Prostate gland (tissue), 2 donors: Measurements from ENCODE around the gene NHLRC2.

Experiments
- CTCF ChIP-seq, 4 experiments: fragments of 200-600 bp in 2 of 4; fragments of 450-650 bp in 2 of 4; sonication (generic) in 2 of 4; IDR thresholded peaks; 1 replicate in 3 of 4; 2 replicates in 1 of 4; pipeline ENCODE4 v1.5.1; 2016 to 2019; ENCODE audit warnings: antibody characterized with exemption in 4 of 4, mild to moderate bottlenecking in 2 of 4, moderate library complexity in 2 of 4
- POLR2A ChIP-seq: fragments of 450-650 bp; IDR thresholded peaks from one replicate; pipeline ENCODE4 v1.6.1; 2016; ENCODE audit warnings: antibody characterized with exemption, mild to moderate bottlenecking
- POLR2AphosphoS5 ChIP-seq: sonication (generic); formaldehyde crosslinking; IDR thresholded peaks from one replicate; pipeline ENCODE4 v1.6.1; 2017; ENCODE audit warnings: antibody characterized with exemption

- TF ChIP-seq CTCF (IDR thresholded peaks at IDR 0.05) (no peak), POLR2A (no peak), POLR2AphosphoS5 (no peak)
These were observed 34.5 kb upstream of the NHLRC2 start for GRCh38 chr10:113819989-113820388.
